DOHH2 (cell line): ENCODE data around the gene RAD23B.

ENCODE experiments used
- H3F3A ChIP-seq: fragments of 200-600 bp; sonication (generic), shearing (Covaris generic); 2 replicates; pipeline ENCODE4 v1.6.0; 2016; ENCODE audit warnings: antibody characterized with exemption, mild to moderate bottlenecking; ENCODE audit not compliant: control insufficient read depth, insufficient read depth
- H3K27ac ChIP-seq: fragments of 200-600 bp; sonication (generic); 2 replicates; pipeline ENCODE4 v1.5.1; 2014; ENCODE audit warnings: low read depth, mild to moderate bottlenecking, low read length, moderate library complexity
- H3K27me3 ChIP-seq: fragments of 200-600 bp; sonication (generic); 2 replicates; pipeline ENCODE4 v1.6.1; 2014; ENCODE audit warnings: mild to moderate bottlenecking, low read length, mixed read lengths; ENCODE audit not compliant: control insufficient read depth
- H3K36me3 ChIP-seq: fragments of 200-600 bp; sonication (generic); 2 replicates; pipeline ENCODE4 v1.6.1; 2014; ENCODE audit warnings: mild to moderate bottlenecking, low read length, moderate library complexity, mixed read lengths; ENCODE audit not compliant: control insufficient read depth
- H3K4me1 ChIP-seq: fragments of 200-600 bp; sonication (generic); 2 replicates; pipeline ENCODE4 v1.6.1; 2014; ENCODE audit warnings: mild to moderate bottlenecking, low read length, mixed read lengths; ENCODE audit not compliant: control insufficient read depth
- H3K4me2 ChIP-seq: fragments of 200-600 bp; sonication (generic); 2 replicates; pipeline ENCODE4 v1.6.0; 2014; ENCODE audit warnings: mild to moderate bottlenecking, low read length, moderate library complexity
- H3K4me3 ChIP-seq: fragments of 200-600 bp; sonication (generic); 2 replicates; pipeline ENCODE4 v1.5.1; 2014; ENCODE audit warnings: mild to moderate bottlenecking, low read length, mixed read lengths
- H3K79me2 ChIP-seq: fragments of 200-600 bp; sonication (generic); 2 replicates; pipeline ENCODE4 v1.6.1; 2014; ENCODE audit warnings: mild to moderate bottlenecking, low read length, mixed read lengths; ENCODE audit not compliant: control insufficient read depth
- H3K9me2 ChIP-seq: fragments of 200-600 bp; sonication (generic); replicated peaks from 2 replicates; pipeline ENCODE4 v1.6.1; 2014; ENCODE audit warnings: mild to moderate bottlenecking, low read length, mixed read lengths; ENCODE audit not compliant: control insufficient read depth
- H3K9me3 ChIP-seq: fragments of 200-600 bp; sonication (generic); 2 replicates; pipeline ENCODE4 v1.6.1; 2014; ENCODE audit warnings: antibody characterized with exemption, low read length, mixed read lengths; ENCODE audit not compliant: control insufficient read depth, insufficient read depth
- H4K20me1 ChIP-seq: fragments of 200-600 bp; sonication (generic); 2 replicates; pipeline ENCODE4 v1.6.0; 2014; ENCODE audit warnings: low read depth, mild to moderate bottlenecking, antibody characterized with exemption, low read length, moderate library complexity; ENCODE audit not compliant: control insufficient read depth, insufficient read depth
- CTCF ChIP-seq: fragments of 200-600 bp; sonication (generic); IDR thresholded peaks from one replicate; pipeline ENCODE4 v1.5.1; 2014; ENCODE audit warnings: antibody characterized with exemption, mild to moderate bottlenecking, low read depth, low read length; ENCODE audit not compliant: poor library complexity, severe bottlenecking
- EZH2phosphoT487 ChIP-seq: fragments of 200-600 bp; sonication (generic); IDR thresholded peaks from 2 replicates; pipeline ENCODE4 v1.6.1; 2017; ENCODE audit warnings: borderline replicate concordance, mild to moderate bottlenecking, antibody characterized with exemption, low read length, moderate library complexity, mixed read lengths

RAD23B gene

GRCh38 chr9:107280543-107280942 is 2.5 kb upstream of the RAD23B start:
- peaks cover 15% of the 10 kb centered on the region for H4K20me1 ChIP-seq
- no peak for TF ChIP-seq EZH2phosphoT487
- peaks cover 28% of the 10 kb centered on the region for H3K79me2 ChIP-seq
- peaks cover 25% of the 10 kb centered on the region for H3K4me1 ChIP-seq
- H3K27ac ChIP-seq: no peak overlapping the region
- no peaks in the 10 kb centered on the region for H3K9me2 ChIP-seq
- no peak overlapping the region for H3K4me3 ChIP-seq
- no peak overlapping the region for H3K4me2 ChIP-seq
- H3K9me3 ChIP-seq: no peaks in the 10 kb centered on the region
- H3K27me3 ChIP-seq: peaks cover 9% of the 10 kb centered on the region
- H3K36me3 ChIP-seq: peaks cover 21% of the 10 kb centered on the region
- no peaks in the 10 kb centered on the region for H3F3A ChIP-seq

- peaks cover 27% of the 10 kb centered on the region for H3K36me3 ChIP-seq
- H3K79me2 ChIP-seq: peaks cover 35% of the 10 kb centered on the region
- no peak for TF ChIP-seq EZH2phosphoT487
- TF ChIP-seq CTCF: no peak
- peak overlapping the region; percentile 86 for H3K4me3 ChIP-seq
- H4K20me1 ChIP-seq: peaks cover 22% of the 10 kb centered on the region
- peaks cover 6% of the 10 kb centered on the region for H3K27me3 ChIP-seq
- H3K4me1 ChIP-seq: peaks cover 31% of the 10 kb centered on the region
- no peaks in the 10 kb centered on the region for H3F3A ChIP-seq
- H3K9me2 ChIP-seq: no peaks in the 10 kb centered on the region
- no peaks in the 10 kb centered on the region for H3K9me3 ChIP-seq
- H3K4me2 ChIP-seq: peak overlapping the region; percentile 93
- H3K27ac ChIP-seq: no peak overlapping the region
Observed at GRCh38 chr9:107281184-107281583, 1.9 kb upstream of the RAD23B start.

- Histone ChIP-seq H3K9me3 (no peaks in the 10 kb centered on the region), H3K9me2 (no peaks in the 10 kb centered on the region), H3K4me3 (peak overlapping the region; percentile 86), H3K36me3 (peaks cover 31% of the 10 kb centered on the region), H3K4me1 (peaks cover 40% of the 10 kb centered on the region), H4K20me1 (peaks cover 30% of the 10 kb centered on the region), H3K27me3 (no peaks in the 10 kb centered on the region), H3K27ac (no peak overlapping the region), H3K79me2 (peaks cover 44% of the 10 kb centered on the region), H3K4me2 (peak overlapping the region; percentile 93), H3F3A (no peaks in the 10 kb centered on the region)
- TF ChIP-seq CTCF (no peak), EZH2phosphoT487 (no peak)
Observed at GRCh38 chr9:107281922-107282667, 984 bp upstream of the RAD23B start.
